CD4-positive, alpha-beta T cell treated with Interleukin-2 at 100 ng/mL for 4 hours (primary cell): ENCODE results near the gene NCKAP5L.
A peak's percentile ranks its signal among the peaks of the same experiment; 100 is the strongest.
"Not testable (repeated sequence)": the region's sequence is repeated elsewhere in the genome, so short reads cannot be mapped to it uniquely, and the experiment has no call there.

Source experiments
- DNase-seq: peaks from one replicate; pipeline ENCODE4 v3.0.0-alpha.2; 2020; ENCODE audit warnings: low spot score

Gene NCKAP5L

GRCh38 chr12:49779581-49779980 is 48.6 kb downstream of the NCKAP5L start:
- no peak for DNase-seq

GRCh38 chr12:49777800-49778748 is 50.1 kb downstream of the NCKAP5L start:
- peak; percentile 75 for DNase-seq

GRCh38 chr12:49777341-49777740 is 50.9 kb downstream of the NCKAP5L start:
- no peak for DNase-seq

GRCh38 chr12:49776858-49777257 is 51.4 kb downstream of the NCKAP5L start:
- DNase-seq = no peak

- peak; percentile 55 for DNase-seq
Measured at GRCh38 chr12:49776413-49776812, 51.8 kb downstream of the NCKAP5L start.

GRCh38 chr12:49773102-49773501 is 55.1 kb downstream of the NCKAP5L start:
- not testable (repeated sequence) for DNase-seq

- no peak for DNase-seq
Measured at GRCh38 chr12:49767333-49767732, 60.9 kb downstream of the NCKAP5L start.

- DNase-seq = no peak
Measured at GRCh38 chr12:49766115-49766455, 62.1 kb downstream of the NCKAP5L start.

GRCh38 chr12:49764126-49764525 is 64.1 kb downstream of the NCKAP5L start:
- no peak for DNase-seq

GRCh38 chr12:49763006-49763591 is 65.1 kb downstream of the NCKAP5L start:
- DNase-seq = peak; percentile 79

GRCh38 chr12:49762468-49762847 is 65.8 kb downstream of the NCKAP5L start:
- DNase-seq = no peak

GRCh38 chr12:49761677-49762467 is 66.3 kb downstream of the NCKAP5L start:
- DNase-seq = no peak

- DNase-seq = no peak
Measured at GRCh38 chr12:49750996-49751393, 77.2 kb downstream of the NCKAP5L start.

GRCh38 chr12:49750027-49750995 is 77.9 kb downstream of the NCKAP5L start:
- DNase-seq = peak; percentile 65

- no peak for DNase-seq
Measured at GRCh38 chr12:49748800-49749199, 79.4 kb downstream of the NCKAP5L start.

- no peak for DNase-seq
Measured at GRCh38 chr12:49748306-49748705, 79.9 kb downstream of the NCKAP5L start.

- no peak for DNase-seq
Measured at GRCh38 chr12:49744363-49744885, 83.8 kb downstream of the NCKAP5L start.

- peak; percentile 90 for DNase-seq
Measured at GRCh38 chr12:49741882-49742620, 86.2 kb downstream of the NCKAP5L start.
